ENCODE measurements around the gene RHBDL2. TPM values are rescaled to one million over a fixed set of nuclear protein-coding genes. Genes with fewer than 3 reads are reported as not detected.

The RHBDL2 gene
- total RNA-seq, 1 experiment from 2014 or later, result 7.1 TPM

GRCh38 chr1:38898653-38899230 lies 42.9 kb downstream of the RHBDL2 start:
- TF ChIP-seq TCF7L2 (IDR thresholded peaks at IDR 0.05; ENCODE audit: low read depth, low read length) (no peak), SIN3A (IDR thresholded peaks at IDR 0.05; ENCODE audit: borderline replicate concordance, insufficient read depth, low read depth, low read length) (no peak), POLR2AphosphoS5 (IDR thresholded peaks at IDR 0.05; ENCODE audit: low read depth, low read length) (no peak), REST (IDR thresholded peaks at IDR 0.05; ENCODE audit: insufficient read depth in 1 of 2, low read depth in 2 of 2, low read length in 1 of 2) (no peak)
- TF ChIP-seq, protein P1, sequence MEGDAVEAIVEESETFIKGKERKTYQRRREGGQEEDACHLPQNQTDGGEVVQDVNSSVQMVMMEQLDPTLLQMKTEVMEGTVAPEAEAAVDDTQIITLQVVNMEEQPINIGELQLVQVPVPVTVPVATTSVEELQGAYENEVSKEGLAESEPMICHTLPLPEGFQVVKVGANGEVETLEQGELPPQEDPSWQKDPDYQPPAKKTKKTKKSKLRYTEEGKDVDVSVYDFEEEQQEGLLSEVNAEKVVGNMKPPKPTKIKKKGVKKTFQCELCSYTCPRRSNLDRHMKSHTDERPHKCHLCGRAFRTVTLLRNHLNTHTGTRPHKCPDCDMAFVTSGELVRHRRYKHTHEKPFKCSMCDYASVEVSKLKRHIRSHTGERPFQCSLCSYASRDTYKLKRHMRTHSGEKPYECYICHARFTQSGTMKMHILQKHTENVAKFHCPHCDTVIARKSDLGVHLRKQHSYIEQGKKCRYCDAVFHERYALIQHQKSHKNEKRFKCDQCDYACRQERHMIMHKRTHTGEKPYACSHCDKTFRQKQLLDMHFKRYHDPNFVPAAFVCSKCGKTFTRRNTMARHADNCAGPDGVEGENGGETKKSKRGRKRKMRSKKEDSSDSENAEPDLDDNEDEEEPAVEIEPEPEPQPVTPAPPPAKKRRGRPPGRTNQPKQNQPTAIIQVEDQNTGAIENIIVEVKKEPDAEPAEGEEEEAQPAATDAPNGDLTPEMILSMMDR (IDR thresholded peaks at IDR 0.05), result no peak
- Histone ChIP-seq H3K27me3 (ENCODE audit: control insufficient read depth, insufficient read depth, low read length) (no peaks in the 10 kb centered on the region), H3K4me3 (ENCODE audit: low read depth in 2 of 2, low read length in 2 of 2) (no peak overlapping the region), H3K4me1 (ENCODE audit: control insufficient read depth, insufficient read depth, low read length) (no peaks in the 10 kb centered on the region), H3K27ac (ENCODE audit: low read length) (no peak overlapping the region), H3K9me3 (ENCODE audit: control insufficient read depth, insufficient read depth, low read depth, low read length) (no peaks in the 10 kb centered on the region), H3K36me3 (ENCODE audit: control insufficient read depth, insufficient read depth, low read length) (no peaks in the 10 kb centered on the region)
- no peak for ATAC-seq
- DNase-seq (ENCODE audit: low read depth, low spot score), result no peak
- in situ Hi-C loops (cut with HindIII; ENCODE audit: low pct_unique_long_range_greater_than_20kb, low sequenced_read_pairs), result no loop called here
- BruUV-seq (replicated peaks), result no TSS peak
- ChIA-PET CTCF (no interaction called here), POLR2A (no interaction called here)
- intact Hi-C loops (cut with micrococcal nuclease; ENCODE audit: unreplicated experiment), result no loop called here

GRCh38 chr1:38896169-38896568 lies 45.5 kb downstream of the RHBDL2 start:
- ChIA-PET CTCF (no interaction called here), POLR2A (no interaction called here)
- no peaks in the 10 kb centered on the region for H3K4me1 ChIP-seq (ENCODE audit: control insufficient read depth, insufficient read depth, low read length)
- H3K27ac ChIP-seq (ENCODE audit: low read length), result no peak overlapping the region
- DNase-seq (ENCODE audit: low read depth, low spot score), result no peak
- no peak overlapping the region for H3K4me3 ChIP-seq (ENCODE audit: low read depth in 2 of 2, low read length in 2 of 2)
- H3K36me3 ChIP-seq (ENCODE audit: control insufficient read depth, insufficient read depth, low read length), result no peaks in the 10 kb centered on the region
- BruUV-seq (replicated peaks), result no TSS peak
- intact Hi-C loops (cut with micrococcal nuclease; ENCODE audit: unreplicated experiment) (no loop called here), in situ Hi-C loops (cut with HindIII; ENCODE audit: low pct_unique_long_range_greater_than_20kb, low sequenced_read_pairs) (no loop called here)
- no peak for ATAC-seq
- TF ChIP-seq SIN3A (IDR thresholded peaks at IDR 0.05; ENCODE audit: borderline replicate concordance, insufficient read depth, low read depth, low read length) (no peak), TCF7L2 (IDR thresholded peaks at IDR 0.05; ENCODE audit: low read depth, low read length) (no peak), REST (IDR thresholded peaks at IDR 0.05; ENCODE audit: insufficient read depth in 1 of 2, low read depth in 2 of 2, low read length in 1 of 2) (no peak), POLR2AphosphoS5 (IDR thresholded peaks at IDR 0.05; ENCODE audit: low read depth, low read length) (no peak)
- TF ChIP-seq, protein P1 (IDR thresholded peaks at IDR 0.05), result no peak
- no peaks in the 10 kb centered on the region for H3K27me3 ChIP-seq (ENCODE audit: control insufficient read depth, insufficient read depth, low read length)
- no peaks in the 10 kb centered on the region for H3K9me3 ChIP-seq (ENCODE audit: control insufficient read depth, insufficient read depth, low read depth, low read length)
